ENCODE results near the gene MASTL.

GRCh38 chr10:27188897-27189296, 33.7 kb downstream of the MASTL start:
- TF ChIP-seq CTCF (IDR thresholded peaks at IDR 0.05) (no peak), POLR2A (IDR thresholded peaks at IDR 0.05) (no peak), POLR2AphosphoS5 (IDR thresholded peaks at IDR 0.05) (no peak)
